HG02885 (cell line): ENCODE measurements around the gene TMEM119.

Source experiments
- ATAC-seq: cut with Tn5 transposase; IDR thresholded peaks from one replicate; pipeline ENCODE4 v1.9.1; 2021; ENCODE audit warnings: mild to moderate bottlenecking; ENCODE audit not compliant: unreplicated experiment, poor library complexity

Gene TMEM119

DNA sequence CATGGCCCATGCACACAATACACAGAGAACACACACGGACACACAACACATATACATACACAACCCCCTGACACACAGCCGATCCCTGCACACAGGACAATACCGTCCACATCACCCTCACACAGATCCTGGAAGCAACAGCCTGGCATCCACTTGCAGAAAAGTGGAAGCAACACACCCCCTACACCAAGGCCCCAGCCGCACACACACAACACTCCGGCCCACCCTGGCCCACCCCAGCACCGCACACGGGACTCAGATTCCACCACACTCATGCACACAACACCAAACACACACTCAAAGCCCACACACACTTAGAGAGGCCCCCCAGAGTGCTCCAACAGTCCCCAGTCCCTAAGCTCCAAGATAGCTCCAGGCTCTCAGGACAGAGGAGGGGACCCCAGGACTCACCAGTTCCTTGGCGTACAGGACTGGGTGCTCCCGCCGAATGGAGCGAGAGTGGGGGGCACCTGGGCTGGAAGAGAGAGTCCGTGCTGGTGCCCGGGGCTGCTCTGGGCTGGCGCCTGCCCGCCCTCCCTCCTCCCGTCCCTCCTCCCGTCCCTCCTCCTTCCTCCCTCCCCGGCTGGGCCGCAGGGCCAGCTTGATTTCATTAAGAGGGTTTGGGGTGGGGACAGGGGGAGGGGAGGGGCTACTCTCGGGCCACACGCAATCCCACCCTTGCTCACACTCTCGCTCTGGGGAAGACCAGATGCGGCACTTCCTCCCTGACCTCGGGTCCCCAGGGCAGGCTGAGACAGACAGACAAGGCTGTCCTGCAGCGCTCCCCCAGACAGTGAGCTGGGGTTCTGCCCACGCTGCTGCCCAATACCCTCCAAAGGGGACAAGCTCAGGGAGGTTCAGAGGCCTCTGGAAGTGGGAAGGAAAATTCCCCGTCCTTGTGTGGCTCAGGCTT lies at the start of gene TMEM119:
TMEM119 (minus strand) TSS at position 526 of the 913 bp plus-strand sequence. CDS start 5,701 bp downstream, outside the sequence.
- no peak for ATAC-seq

DNA sequence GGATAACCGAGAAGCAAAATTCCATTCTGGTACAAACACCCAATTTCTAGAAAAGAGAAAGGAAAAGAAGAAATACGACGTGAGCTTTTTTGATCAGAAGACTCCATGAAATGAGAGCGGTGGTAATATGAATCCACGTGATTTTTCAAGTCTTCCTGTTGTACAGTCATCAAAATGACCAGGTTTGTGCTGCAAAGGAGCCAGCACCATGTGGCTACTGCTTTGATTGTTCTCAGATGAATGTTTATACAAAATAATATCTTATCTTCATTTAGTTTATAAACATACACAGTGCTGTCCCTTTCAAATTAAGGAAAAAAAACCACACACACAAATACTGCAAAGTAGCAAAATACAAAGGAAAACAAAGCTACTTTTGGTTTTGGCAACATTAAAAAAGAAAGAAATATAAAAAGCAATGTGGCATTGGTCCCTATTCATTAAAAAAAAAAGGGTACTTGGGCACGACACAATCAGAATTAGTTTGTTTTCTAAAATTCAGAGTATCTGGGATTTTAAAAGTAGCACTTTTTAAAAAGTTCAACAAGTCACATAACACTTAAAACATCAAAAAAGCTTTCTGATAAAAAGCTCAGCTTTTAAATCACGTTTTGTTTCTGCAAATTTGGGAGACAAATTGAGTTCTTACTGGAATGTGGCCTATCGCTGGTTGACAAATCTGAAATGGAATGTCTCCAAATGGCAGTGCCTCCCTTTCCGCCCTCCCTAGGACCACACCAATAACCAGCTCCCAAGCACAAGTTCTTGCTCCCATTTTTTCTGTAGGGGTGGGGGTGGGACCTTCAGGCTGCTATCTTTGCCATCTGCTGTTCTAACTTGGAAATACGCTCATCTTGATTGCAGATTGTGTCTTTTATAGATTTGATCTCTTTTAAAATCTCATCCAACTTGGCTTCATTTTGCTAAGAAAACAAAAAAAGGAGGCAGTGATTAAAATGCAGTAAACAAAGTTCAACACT lies 49.0 kb upstream of the TMEM119 start:
- ATAC-seq, result no peak

DNA sequence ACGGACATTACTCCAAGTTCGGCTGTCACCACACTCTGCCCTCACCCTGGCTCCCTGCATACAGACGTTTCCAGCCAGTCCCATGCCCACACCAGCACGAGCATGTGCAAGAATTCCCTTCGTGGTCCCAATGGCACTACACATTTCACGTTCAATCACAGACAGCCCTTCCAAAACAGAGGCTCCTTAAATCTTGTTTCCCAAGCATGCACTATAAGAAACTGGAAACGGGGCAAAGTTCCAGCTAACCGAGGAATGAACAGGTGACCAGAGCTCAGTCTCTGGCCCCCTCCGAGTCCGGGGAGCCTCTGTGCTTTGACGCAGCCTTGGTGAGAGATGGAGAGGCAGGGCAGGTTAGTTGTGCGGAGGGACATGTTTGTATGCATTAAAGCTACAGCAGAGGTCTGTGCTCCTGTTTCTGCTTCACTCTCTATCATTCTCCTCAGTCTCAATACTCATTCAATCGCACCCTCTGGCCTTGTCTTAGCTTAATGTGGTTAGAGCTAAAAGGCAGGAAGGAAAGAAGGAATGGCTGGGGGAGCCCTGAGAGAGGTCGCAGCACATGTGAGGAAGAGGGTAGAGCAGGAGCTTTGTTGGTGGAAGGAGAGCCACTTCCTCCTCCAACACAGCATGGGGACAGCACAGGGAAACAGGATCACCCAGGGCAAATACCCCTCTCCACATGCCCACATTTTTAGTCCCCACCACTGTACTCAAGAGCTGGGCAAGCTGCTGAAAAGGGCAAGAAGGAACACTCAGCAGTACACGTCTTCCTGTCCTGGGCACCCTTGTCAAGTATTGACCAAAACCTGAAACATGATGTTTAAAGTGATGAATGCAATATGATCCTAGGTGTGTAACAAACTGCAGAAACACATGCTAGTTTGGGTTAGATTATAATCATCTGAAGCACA lies 48.1 kb upstream of the TMEM119 start:
- ATAC-seq, result no peak

GRCh38 chr12:108644811-108645120 lies 46.9 kb upstream of the TMEM119 start:
- no peak for ATAC-seq

DNA sequence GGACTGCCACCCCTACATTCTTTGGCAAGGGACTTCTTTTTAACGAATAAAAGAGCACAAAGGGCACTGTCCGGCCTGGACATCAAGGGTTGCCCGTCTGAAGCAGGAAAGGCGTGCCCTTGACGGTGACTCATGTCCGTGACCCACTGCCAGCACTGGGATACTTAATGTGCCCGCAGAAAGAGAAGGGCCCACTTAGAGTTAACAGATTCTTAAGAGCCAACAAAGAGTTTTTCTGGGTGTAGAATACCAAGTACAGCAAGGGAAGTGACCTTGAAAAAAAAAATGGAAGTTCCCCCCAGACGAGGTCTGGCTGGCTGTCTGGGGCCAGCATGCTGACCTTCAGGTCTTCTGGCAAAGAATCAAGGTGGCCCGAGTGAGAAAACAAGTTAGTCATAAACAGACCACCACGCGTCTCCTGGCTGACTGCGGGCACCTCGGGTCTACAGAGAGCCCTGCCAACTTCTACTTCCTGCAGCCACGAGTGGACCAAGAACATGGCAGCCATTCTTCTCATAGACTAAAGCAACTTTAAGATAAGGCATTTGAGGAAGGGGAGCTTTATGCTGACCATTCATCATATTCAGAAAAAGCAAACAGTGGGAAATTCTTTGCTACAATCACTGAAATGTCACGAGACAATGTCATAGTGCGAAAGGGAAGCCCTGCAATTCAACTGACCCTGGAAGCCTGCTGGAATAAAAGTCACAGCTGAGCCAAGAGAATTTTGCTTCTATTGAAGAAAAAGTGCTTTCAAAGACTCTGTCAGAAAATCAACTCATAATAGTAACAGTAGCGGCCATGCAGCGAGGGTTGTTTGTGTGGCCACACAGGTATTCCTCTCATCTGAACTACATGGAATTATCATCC lies 46.3 kb upstream of the TMEM119 start:
- ATAC-seq, result no peak

GRCh38 chr12:108642899-108643654 lies 45.2 kb upstream of the TMEM119 start:
- no peak for ATAC-seq

DNA sequence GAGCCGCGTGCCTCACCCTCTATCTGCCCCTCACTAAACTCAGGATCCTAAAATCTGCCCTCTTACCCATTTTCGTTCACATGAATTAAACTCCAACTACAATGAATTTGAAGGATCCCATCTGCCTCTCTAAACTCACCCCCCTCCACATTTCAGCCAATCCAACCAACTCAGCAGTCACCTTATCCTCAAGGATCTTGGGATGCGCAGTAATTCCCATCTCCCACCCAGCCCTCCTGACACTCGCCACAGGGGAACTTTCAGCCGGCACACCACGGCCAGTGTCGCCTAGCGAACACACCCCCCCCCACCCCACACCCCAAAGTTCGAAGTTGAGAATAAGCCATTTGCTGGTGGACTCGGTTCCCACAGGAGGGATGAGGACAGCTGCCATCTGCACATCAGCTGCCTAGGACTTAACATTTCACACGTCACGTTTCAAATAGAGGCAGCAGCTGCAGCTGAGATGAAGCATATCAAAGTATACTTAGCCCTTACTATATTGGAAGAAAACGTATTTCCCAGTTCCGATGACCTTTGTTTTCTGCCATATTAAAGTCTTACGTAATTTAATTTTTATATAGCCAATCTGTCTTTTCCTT lies 44.5 kb upstream of the TMEM119 start:
- no peak for ATAC-seq

- no peak for ATAC-seq
Measured at GRCh38 chr12:108641446-108642268, 43.8 kb upstream of the TMEM119 start.

GRCh38 chr12:108640802-108641445 lies 43.0 kb upstream of the TMEM119 start:
- ATAC-seq, result no peak

DNA sequence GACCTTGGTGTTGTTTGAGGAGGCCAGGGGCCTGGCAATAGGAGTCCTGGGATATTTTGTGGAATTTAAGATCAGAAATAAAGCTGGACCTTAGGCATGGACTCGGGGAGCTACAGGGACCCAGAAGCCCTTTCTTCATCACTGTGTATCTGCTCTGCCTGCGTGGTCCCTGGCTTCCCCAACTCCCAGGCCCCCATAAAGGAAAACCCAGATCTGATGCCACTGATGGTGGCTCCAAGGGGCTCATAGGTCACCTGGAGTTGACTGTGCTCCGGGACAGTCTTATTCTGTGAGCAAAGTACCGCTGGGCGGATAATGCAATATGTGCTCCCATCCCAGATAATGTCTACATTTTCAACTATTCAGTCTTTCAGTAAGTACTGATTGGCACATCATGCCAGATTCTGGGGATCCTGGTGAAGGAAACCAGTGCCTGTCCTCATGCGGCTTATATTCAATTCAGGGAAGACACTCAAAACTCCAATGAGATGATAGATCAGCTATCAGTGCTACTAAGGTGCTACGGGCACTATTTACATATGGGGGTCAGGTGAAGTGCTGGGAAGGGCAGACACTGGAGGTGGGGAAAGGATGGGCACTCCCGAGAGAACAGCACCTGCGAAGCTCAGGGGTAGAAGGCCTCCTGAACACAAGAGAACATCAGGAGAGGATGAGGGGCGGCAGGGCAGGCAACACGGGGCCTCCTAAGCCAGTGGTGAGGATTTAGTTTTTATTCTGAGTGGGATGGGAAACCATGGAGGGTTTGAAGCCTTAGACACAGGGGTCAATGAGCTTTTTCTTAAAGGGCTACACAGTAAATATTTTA lies 41.3 kb upstream of the TMEM119 start:
- no peak for ATAC-seq

GRCh38 chr12:108638141-108638827 lies 40.4 kb upstream of the TMEM119 start:
- ATAC-seq, result no peak

- ATAC-seq, result no peak
Measured at GRCh38 chr12:108637222-108637971, 39.5 kb upstream of the TMEM119 start.

DNA sequence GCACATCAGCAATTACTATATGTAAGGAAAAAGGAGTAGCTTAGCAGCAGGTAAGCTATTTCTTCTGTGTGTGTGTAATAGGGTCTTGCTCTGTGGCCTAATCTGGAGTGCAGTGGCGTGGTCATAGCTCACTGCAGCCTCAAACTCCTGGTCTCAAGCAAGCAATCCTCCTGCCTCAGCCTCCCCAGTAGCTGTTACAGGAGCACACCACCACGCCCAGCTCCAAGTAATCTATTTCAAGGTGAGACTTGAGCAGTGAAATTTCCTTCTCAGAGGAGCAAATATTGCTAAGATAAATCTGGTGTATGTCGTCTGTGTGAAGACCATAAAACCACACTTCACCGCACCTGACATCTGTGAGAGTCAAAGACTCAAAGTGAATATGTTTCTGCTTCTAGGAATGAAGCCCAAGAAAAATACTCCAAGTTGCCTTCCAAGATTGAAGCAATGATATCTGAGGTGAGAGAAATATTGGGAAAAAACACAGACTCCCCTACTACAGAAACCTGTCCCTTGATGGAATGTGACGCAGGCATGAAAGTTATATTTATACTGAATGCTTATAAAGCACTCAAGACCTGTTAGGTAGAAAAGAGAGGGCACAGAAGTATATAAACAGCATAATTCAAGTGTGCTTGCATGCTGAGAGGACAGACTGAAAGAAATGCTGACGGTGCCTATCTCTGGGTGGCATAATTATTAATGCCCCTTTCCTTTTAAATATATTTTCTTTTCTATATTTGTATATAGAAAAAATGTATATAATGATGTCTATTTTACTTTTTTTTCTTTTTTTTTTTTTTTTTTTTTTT lies 38.3 kb upstream of the TMEM119 start:
- ATAC-seq, result no peak
